Measurements from ENCODE around the gene AP1S1.

The AP1S1 gene

DNA sequence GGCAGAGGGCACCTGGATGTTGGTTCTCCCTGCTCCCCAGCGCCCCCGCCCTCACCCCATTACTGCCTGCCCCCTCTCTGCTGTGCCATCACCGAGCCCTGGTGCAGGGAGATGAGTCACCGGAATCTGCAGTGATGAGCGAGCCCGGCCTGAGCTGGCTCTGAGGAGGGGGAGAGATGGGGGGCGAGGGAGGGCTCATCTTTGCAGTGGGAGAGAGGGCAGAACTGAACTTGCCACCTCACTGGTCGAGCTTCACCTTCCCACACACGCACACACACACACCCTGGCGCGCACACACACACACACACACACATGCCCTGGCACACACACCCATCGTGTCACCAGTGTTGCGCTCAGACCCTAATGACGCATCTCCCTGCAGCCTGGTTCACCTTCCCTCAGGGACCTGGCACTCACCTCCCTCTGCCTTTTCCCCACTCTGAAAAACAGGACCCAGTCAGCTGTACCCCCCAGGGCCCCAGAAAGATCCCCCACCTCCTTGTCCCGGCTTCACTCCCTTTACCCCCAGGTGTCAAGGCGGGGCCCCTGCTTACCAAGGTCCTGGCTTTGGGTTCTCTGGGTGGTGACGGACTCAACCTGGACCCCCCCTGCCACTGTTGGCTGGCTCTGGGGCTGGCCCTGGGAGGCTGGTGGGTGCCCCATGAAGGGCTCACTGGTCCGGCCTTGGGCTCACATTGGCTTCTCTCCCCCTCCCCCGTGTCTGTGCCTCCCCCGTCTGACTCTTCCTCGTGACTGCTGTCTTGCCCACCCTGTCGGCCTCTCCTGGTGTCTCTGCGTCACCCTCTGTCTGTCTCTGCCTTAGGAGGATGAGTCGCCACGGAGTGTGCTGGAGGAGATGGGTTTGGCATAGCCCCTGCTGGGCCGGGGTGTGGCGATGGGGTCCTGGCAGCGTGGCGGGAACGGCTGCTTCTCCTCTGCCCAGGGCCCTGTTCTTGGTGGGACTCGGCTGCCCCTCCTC is 5.7 kb downstream of the AP1S1 start:
- FAIRE-seq = no peak

DNA sequence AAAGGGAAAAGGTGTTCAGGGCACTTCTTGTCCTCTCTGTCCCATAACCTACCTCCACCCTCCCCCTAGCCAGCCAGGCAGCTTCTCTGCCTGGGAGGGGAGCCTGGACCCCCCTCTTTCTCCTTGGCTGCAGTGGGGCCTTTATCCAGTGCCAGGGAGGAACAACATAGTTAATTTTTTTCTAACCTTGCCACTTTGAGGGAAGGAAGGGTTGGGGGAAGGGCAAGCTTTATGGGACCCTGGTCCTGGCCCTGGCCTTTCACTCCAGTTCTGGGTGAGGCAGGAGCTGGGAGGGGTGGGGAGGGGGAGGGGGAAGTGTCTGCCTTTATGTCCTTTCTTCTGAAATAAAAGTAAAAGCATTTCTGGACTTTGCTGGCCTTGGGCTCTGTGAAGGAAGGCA is 6.6 kb downstream of the AP1S1 start:
- FAIRE-seq = no peak

DNA sequence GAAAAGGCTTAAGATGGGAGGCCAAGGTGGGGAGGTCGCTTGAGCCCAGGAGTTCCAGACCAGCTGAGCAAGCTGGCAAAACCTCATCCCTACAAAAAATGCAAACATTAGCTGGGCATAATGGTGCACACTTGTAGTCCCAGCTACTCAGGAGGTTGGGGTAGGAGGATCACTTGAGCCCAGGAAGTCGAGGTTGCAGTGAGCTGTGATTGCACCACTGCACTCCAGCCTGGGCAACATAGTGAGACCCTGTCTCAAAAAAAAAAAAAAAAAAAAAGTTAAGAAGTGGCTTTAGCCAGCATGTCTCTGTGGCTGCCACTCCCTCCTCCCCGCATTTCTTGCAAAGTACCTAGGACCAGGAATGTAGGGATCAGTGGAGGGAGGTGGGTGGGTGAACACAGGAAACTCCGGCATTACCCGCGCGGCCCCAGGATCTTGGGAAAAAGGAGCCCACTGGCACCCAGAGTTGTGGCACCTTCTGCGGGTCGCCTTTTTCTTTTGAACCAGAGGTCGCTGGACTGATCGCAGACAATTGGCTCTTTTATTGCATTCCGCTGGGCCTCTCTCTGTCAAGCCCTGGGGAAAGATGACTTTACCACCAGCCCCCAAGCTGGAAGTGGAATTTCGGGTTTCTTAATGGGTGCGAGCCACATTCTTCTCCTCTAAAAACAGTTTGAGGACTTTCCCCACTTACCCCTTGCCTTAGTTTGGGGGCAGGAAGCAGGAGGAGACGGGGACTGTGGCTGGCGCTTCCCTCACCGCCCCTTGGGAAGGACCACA is 7.6 kb downstream of the AP1S1 start:
- FAIRE-seq = no peak

DNA sequence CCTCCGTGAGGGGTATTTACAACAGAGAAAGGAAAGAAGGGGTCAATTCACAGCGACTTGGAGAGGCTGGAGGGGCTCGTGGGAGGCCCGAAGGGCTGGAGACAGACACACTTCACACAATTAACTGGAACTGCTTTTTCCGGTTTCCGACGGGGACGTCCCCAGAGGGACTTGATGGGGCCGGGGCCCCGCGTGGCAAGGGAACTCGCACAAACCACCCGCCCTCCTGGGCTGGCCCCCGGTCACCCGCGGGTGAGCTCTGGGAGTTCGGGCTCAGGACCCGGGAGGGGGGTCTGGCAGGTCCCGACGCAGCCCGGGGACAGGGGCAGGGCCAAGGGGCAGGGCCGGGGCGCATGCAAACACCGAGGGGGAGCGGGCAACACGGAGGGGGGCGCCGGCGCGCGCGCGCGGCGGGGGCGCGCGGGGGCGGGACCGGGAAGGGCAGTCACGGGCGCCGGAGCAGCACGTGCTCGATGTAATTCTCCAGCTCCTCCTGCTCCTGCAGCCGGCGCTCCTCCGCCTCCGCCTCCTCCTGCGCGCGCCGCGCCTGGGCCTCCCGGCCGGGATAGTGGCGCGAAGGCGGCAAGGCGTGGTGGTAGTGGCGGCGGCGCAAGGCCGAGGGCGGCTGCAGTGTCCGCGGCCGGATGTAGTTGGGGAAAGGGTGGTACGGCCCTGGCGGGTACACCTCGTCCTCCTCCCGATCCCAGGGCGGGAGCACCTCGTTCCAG is 8.4 kb downstream of the AP1S1 start:
- FAIRE-seq = no peak

DNA sequence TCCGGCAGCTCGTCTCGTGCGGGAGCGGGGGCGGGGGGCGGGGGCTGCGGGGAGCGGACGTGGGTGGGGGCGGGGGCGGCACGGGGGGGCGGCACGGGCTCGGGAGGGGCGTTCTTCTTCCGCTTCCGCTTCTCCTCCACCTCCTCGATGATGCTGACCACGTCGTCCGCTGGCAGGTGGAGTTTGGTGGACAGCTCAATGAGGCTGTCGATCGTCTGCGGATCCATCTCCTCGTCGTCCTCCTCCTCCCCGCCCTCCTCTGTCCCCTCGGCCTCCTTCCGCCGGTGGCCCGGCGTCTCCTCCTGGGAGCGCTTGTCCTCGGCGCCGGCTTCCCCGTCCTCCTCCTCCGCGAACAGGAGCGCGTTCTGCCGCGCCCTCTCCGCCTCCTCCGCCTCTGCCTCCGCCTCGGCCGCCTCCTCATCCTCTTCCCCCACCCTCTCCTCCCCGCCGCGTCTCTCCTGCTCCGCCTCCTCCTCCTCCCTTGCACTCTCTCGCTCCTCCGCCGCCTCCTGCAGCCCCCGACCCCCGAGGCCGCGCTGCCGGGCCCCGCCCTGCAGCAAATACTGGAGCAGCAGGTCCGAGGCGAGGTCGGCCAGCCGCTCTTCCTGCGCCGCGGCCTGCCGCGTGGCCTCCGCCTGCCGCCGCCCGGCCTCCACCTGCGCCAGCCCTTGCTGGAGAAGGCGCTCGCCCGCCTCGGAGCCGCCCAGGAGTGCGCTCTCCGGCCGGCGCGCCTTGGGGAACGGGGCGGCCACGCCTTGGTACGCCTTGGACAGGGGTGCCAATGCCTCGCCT is 9.2 kb downstream of the AP1S1 start:
- no peak for FAIRE-seq

DNA sequence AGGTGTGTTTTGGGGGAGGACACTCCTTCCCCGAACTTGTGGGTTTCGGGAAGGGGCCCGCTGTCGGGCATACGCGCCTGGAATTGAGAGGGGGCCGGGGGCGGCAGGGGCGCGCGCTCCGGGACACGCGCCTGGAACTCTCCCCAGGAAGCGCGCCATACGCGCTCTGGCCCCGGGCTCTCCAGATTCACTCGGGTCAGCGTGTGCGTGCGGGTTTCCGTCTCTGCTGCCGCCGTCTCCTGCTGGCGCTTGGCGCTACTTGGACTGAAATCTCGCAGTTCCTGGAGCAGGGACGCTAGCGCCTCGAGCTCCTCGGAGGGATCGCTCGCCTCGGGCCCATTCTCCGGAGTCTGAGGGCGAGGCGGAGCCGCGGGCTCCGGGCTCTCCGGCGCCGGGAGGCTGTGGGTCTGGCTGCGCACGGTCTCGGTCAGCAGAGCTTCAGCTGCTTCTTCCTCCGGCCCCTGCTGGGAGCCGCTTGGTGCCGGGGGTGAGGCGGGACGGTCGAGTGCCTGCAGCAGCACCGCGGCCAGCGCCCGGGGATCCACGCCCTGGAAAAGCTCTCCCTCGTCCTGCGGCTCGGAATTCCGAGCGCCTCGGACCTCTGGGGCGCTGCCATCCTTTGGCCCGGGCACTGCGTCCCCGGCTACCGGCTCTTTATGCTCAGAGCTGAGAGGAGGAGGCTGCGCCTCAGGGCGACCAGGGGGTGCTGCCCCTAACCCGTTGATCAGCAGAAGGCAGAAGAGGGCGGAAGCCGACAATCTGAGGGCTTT is 10.0 kb downstream of the AP1S1 start:
- no peak for FAIRE-seq

DNA sequence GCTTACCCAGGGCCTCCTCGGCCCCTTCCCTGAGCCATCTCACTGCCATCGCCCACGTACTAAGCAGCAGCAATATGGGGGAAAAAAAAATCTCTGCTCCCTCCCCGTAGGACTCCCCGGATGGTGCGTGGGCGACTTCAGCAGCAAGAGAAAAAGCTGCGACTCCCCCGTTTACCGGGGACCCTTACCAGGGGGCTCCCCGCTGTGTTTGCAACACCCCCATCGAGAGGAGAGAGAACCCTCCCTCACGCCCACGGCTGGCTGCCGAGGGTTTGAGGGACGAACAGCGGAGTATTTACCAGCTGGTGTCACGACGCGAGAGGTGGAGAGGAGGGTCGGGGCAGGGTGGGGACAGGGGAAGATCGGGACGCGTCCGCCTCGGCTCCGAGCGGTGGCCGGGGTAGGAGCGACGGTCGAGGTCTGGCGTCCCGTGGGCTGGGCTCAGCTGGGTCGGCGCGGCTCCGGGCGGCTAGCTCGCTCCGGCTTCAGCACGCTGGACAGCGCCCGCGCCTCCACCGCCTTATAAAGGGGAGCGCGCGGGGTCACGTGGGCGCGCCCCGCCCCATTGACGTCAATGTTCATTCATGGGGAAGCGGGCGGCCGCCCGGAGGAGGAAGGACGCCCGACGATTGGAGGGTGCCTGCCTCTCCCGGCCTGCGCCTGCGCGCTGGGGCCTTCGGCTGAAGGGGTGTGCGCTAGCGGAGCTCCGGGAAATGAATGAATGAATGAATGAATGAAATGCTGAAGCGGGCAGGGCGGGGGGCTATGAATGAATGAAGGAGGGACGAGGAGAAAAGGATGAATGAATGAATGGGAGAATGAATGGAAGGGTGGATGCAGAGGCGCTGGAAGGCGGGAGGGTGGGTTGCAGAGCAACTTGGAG is 11.0 kb downstream of the AP1S1 start, which contains the start of gene VGF:
Gene VGF, minus strand, starts transcription at position 495 of the 883 bp plus-strand sequence. CDS start 726 bp downstream, outside the sequence.
- no peak for FAIRE-seq

DNA sequence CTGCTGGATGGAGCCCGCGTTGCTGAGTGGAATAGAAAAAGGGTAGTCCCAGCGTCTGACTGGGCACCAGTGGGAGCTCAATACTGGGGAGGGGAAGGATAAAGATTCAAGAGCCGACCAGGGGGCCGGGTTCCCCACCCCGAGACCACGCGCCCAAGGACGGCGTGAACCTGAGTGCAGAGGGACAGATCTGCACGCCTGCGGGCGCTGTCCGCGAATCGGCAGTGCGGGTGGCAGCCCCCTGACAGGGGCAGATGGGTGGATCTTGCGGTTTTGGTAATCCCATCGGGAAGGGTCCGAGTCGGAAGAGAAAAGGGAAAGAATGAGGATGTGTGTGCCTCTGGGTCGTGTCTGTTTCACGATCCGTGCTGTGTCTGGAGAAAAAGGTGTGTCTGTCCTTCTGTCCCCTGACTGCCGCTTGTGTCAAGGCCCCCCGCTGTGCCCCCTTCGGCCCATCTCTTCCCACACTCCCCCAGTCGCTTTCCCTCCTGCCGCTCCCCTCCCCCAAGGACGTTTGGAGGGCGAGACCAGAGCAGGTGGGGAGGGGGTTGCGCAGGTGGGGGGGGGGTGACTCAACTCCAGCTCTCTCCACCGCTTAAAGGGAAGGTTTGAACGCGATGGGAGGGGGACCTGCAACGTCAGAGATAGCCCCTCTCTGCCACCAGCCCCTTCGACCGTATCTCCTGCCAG is 11.8 kb downstream of the AP1S1 start:
- FAIRE-seq = no peak

DNA sequence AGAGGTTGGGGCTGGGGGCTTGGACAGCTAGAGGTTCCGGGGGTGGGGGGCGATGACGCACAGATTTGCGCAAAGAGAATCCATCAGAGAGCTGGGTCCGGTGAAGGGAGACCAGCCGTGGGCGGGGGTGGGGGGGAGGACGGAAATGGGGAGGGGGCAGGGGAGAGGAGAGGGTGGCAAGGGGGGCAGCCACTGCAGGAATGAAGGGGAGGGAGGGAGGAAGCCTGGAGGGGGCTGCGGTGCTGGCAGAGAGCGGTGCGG is 12.3 kb downstream of the AP1S1 start:
- FAIRE-seq = no peak

DNA sequence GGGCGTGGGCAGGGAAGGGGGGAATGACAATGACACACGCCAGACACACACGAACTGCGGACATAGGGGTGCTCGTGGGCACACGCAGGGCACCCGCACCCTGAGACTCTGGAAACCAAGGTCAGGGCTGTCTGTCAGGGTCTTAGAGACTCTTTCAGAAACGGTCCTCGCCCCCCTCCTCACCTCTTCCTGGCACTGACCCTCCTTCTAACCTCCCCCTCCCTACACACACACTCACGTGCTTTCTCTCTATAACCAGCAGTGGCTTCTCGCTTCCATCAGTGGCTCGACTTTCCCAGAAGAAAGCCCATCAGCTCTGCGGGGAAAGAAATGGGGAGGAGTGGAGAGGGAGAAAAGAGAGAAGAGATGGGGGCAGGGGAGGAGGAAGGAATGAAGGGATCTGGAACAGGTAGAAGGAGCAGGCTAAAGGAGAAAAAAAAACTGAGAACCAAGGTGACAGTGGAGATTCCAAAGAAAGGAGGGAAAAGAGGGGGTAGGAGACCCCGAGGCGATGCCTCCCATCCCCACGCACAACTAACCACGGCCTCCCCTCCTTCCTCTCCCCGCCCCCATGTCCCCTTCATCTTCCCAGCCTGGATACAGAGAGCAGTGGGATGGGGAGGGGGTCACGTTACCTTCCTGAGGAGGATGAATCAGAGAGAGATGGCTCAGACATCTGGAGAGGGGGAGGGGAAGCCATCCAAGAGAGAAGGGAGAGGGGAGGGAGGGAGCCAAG is 12.8 kb downstream of the AP1S1 start:
- FAIRE-seq = no peak

DNA sequence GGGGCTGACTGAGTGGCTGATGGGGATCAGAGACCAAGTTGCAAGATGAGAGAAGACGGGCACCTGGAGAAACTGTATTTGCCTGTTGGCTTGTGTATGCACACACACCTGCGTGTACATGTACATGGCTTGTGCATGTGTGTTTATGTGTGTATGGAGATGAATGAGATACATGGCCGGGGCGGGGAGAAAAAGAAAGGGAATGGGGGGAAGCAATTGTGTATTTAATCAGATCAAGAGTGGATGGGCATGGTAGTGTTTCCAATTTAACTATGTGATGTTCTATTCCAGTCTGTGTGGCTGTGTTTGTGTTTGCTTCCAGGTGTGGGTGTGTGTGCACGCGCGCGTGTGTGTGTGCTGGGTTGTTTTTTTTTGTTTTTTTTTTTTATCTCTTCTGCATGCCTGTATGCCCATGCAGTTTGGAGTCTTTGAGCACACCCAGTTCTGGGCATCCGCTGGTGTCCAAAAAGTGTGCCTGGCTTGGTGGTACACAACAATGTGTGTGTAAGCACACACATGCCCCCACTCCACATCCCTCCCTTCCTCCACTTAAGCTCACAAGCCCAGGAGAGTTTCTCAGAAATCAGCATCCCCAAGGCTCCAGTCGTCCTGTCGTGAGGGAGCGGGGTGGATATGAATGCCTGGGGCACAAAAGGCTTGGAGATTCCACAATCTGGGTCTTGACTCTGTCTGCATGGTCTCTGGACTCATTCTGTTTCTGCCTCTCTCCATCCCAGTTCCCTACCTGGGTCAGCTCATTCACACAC is 13.6 kb downstream of the AP1S1 start:
- FAIRE-seq = no peak

DNA sequence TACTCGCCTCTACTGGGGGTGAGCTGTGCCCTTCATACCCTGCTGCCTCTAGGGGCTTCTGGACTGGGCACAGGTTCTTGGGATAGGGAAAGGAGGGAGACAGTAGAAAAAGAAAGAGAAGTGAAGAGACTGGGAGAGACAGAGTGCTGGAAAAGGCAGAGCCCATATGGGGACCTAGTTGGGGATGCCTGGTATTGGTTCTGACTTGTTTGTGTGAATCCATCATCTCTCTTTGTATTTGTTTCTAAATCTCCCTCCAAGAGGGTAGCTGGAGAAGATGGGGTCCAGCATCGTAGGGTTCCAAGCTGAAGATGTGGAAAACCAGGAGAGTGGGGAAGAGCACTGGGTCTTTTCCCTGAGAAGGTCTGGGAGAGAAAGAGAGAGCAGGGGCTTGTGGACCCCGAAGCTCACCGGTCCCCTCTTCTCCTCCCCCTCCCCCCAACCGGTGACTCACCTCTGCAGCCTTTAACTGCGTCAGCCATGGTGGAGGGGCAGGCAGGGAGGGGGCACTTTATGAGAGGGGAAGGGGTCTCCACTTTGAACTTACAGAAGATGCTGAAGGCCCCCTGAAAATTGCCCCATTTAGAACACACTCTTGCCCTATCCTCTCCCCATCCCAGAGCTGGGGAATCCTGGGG is 14.3 kb downstream of the AP1S1 start:
- no peak for FAIRE-seq

DNA sequence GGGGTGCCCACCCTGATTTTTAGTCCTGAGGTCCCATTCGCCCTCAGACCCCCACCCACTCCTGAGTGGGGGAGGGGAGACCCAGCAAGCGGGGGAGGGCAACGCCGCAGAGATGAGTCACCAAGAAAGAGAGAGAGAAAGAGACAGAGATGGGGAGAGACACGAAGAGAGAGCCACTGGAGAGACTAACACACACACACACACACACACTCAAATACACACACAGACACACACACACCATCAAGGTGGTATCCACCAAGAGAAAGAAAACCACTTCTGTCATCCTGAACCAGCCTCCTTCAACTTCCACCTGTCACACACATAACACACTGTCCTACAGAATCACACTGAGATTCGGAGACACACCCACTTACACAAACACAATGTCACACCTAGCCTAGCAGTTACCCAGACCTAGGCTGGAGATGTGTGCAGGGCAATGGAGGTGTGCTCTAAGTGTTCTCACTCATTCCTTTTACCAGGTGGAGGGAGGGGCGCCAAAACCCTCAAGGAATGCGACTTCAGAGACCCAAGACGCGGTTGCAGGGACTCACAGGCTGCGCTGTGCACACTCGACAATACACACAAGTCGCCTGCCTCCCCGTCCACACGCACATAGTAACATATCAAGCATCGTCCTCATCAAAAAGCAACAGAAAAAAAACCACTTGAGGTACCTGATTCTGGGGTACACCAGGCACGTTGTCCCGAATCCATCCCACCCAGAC is 15.0 kb downstream of the AP1S1 start:
- no peak for FAIRE-seq

DNA sequence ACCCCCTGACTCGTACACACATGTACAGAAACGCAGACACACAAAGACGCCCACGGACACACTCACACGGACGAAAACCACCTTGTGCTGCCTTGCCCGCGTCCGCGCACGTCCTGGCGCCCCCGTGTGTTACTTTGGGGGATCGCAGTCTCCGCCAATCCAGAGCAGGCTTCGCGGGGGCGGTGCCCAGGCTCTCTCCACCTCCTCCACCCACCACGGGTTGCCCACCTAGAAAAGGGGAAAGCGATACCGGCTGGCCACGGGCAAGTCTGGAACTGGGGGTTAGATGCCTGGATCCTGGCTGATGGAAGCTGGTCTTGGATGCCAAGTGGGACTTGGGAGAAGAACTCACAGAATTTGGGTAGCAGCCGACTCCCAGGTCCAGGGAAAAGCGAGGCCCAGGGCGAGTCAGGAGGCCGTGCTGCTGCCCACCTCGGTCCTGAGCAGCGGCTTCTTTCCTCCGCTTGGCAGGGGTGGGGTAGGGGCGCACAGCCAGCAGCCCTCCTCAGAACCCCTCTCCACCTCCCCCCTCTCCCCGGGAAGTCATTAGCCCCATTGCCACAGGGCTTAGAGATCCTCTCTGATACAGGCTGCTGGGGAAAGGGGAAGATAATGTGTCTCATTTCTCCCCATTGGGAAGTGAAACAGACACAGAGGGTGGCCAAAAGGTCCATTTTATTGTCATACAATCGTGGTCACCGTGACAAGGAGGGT is 15.7 kb downstream of the AP1S1 start:
- no peak for FAIRE-seq

DNA sequence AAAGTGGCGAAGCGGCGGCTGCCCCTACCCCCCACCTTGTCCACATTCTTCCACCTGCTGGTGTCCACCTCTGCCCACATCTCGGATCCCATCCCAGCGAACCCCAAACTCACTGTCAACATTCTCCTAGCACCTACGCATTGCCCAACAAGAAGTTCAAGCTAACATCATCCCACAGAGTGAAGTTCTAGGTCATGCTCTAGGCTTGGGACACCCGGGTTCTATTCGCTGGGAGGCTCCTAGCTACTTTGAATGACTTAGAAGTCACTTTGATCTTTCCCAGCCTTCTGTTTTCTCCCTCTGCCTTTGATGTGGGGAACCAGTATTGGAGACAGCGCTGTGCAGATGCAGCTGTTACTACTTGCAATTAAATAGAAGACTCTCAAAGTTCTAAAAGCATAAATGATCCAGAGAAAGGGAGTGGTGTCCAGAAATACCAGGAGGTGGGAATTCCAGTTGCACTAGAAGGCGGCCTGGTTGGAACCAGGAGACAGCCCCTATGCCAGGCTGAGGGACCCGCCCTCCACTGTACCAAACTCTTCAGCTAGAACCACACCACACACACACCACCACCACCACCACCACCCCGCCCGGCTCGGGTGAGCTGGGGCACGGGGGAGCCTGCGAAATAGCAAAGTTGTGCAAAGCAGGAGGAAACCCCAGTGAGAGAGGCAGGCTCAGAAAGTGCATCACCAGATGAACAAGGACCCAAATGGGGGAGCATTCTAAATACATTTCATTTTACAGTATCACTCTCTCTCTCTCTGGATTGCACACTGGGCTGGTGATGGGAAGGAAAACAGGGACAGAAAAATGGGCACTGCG is 16.6 kb downstream of the AP1S1 start:
- FAIRE-seq = no peak

DNA sequence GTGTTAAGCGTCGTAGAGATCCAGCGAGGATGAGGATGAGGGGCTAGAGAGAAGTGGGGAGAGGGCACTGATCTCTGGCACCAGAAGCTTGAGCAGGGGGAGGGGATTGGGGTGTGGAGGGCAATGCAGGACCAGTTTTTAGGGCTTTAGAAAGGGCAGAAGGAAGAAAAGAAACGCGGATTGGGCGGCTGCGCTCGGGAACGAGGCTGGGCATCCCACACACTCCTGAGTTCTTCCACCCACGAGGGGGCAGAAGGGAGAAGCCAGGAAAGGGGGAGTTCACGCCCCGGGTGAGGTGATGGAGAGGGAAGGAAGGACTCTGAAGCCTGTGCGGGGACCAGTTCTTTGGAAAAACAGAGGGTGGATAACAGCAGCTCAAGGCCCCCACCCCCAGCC is 17.2 kb downstream of the AP1S1 start:
- no peak for FAIRE-seq
